Panc1 (cell line): ENCODE data around the gene PTPN18.

Experiments
- SIN3A ChIP-seq: IDR thresholded peaks from 2 replicates; pipeline ENCODE4 v1.6.1; 2012; ENCODE audit warnings: low read depth, mild to moderate bottlenecking, low read length, moderate library complexity, borderline replicate concordance; ENCODE audit not compliant: insufficient read depth
- TF ChIP-seq, protein P1 (sequence below): fragments of 450-650 bp; IDR thresholded peaks from 2 replicates; pipeline ENCODE4 v1.5.1; 2017; ENCODE audit warnings: mild to moderate bottlenecking
- TF ChIP-seq, protein P2 (sequence below), 2 experiments: IDR thresholded peaks; 2 replicates each; pipeline ENCODE4 v1.6.1; 2011 to 2012; ENCODE audit warnings: low read depth in 2 of 2, control low read depth in 1 of 2, low read length in 1 of 2, mild to moderate bottlenecking in 1 of 2, moderate library complexity in 1 of 2; ENCODE audit not compliant: insufficient read depth in 1 of 2

DNA sequence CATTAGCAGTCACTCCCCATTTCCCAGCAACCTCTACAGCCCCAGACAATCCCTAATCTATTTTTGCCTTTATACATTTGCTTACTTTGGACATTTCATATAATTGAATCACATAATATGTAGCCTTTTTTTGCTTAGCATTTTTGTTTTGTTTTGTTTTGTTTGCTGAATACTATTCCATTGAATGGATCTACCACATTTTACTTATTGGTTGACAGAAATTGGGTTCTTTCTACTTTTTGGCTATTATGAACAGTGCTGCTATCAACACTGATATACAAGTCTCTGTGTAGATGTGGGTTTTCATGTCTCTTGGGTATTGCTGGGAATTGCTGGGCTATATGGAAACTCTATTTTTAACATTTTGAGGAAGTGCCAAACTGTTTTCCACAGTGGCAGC lies 7.6 kb downstream of the PTPN18 start:
- TF ChIP-seq, protein P1, sequence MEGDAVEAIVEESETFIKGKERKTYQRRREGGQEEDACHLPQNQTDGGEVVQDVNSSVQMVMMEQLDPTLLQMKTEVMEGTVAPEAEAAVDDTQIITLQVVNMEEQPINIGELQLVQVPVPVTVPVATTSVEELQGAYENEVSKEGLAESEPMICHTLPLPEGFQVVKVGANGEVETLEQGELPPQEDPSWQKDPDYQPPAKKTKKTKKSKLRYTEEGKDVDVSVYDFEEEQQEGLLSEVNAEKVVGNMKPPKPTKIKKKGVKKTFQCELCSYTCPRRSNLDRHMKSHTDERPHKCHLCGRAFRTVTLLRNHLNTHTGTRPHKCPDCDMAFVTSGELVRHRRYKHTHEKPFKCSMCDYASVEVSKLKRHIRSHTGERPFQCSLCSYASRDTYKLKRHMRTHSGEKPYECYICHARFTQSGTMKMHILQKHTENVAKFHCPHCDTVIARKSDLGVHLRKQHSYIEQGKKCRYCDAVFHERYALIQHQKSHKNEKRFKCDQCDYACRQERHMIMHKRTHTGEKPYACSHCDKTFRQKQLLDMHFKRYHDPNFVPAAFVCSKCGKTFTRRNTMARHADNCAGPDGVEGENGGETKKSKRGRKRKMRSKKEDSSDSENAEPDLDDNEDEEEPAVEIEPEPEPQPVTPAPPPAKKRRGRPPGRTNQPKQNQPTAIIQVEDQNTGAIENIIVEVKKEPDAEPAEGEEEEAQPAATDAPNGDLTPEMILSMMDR, result no peak
- TF ChIP-seq, protein P2, sequence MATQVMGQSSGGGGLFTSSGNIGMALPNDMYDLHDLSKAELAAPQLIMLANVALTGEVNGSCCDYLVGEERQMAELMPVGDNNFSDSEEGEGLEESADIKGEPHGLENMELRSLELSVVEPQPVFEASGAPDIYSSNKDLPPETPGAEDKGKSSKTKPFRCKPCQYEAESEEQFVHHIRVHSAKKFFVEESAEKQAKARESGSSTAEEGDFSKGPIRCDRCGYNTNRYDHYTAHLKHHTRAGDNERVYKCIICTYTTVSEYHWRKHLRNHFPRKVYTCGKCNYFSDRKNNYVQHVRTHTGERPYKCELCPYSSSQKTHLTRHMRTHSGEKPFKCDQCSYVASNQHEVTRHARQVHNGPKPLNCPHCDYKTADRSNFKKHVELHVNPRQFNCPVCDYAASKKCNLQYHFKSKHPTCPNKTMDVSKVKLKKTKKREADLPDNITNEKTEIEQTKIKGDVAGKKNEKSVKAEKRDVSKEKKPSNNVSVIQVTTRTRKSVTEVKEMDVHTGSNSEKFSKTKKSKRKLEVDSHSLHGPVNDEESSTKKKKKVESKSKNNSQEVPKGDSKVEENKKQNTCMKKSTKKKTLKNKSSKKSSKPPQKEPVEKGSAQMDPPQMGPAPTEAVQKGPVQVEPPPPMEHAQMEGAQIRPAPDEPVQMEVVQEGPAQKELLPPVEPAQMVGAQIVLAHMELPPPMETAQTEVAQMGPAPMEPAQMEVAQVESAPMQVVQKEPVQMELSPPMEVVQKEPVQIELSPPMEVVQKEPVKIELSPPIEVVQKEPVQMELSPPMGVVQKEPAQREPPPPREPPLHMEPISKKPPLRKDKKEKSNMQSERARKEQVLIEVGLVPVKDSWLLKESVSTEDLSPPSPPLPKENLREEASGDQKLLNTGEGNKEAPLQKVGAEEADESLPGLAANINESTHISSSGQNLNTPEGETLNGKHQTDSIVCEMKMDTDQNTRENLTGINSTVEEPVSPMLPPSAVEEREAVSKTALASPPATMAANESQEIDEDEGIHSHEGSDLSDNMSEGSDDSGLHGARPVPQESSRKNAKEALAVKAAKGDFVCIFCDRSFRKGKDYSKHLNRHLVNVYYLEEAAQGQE (IDR thresholded peaks at IDR 0.05; ENCODE audit: insufficient read depth in 1 of 2, low read depth in 2 of 2, low read length in 1 of 2), result no peak
- TF ChIP-seq SIN3A, result no peak
